OCI-LY3 (cell line): ENCODE results near the gene GJD4.

ENCODE experiments used
- H2AFZ ChIP-seq: fragments of 200-600, 300-600 bp; shearing (Covaris generic); 2 replicates; pipeline ENCODE4 v1.6.0; 2014; ENCODE audit warnings: antibody characterized with exemption, low read depth, low read length
- H3K27ac ChIP-seq: fragments of 200-600, 300-600 bp; sonication (generic); 2 replicates; pipeline ENCODE4 v1.5.1; 2014; ENCODE audit warnings: mild to moderate bottlenecking, low read length, moderate library complexity, mixed read lengths
- H3K27me3 ChIP-seq: fragments of 200-600, 300-600 bp; sonication (generic); 2 replicates; pipeline ENCODE4 v1.6.1; 2014; ENCODE audit warnings: low read depth, low read length, mixed read lengths
- H3K36me3 ChIP-seq: fragments of 200-600, 300-600 bp; sonication (generic); replicated peaks from 2 replicates; pipeline ENCODE3; 2014; ENCODE audit warnings: low read depth, low read length, mixed read lengths
- H3K4me1 ChIP-seq: fragments of 300-600, 200-600 bp; sonication (generic); 2 replicates; pipeline ENCODE4 v1.6.1; 2014; ENCODE audit warnings: low read length, mixed read lengths
- H3K4me2 ChIP-seq: fragments of 200-600, 300-600 bp; sonication (generic); 2 replicates; pipeline ENCODE4 v1.6.1; 2014; ENCODE audit warnings: low read length, mixed read lengths
- H3K4me3 ChIP-seq: fragments of 300-600, 200-600 bp; sonication (generic); 2 replicates; pipeline ENCODE4 v1.5.1; 2014; ENCODE audit warnings: antibody characterized with exemption, mild to moderate bottlenecking, low read length, moderate library complexity
- H3K79me2 ChIP-seq: fragments of 300-600, 200-600 bp; shearing (Covaris generic); 2 replicates; pipeline ENCODE4 v1.6.1; 2014; ENCODE audit warnings: mild to moderate bottlenecking, low read length, mixed read lengths
- H3K9ac ChIP-seq: fragments of 300-600, 200-600 bp; shearing (Covaris generic); 2 replicates; pipeline ENCODE4 v1.6.0; 2014; ENCODE audit warnings: mild to moderate bottlenecking, low read length, moderate library complexity
- H3K9me3 ChIP-seq: fragments of 200-600, 300-600 bp; shearing (Covaris generic); 2 replicates; pipeline ENCODE4 v1.6.1; 2014; ENCODE audit warnings: low read length, mixed read lengths; ENCODE audit not compliant: insufficient read depth
- H4K20me1 ChIP-seq: fragments of 200-600, 300-600 bp; sonication (generic); 2 replicates; pipeline ENCODE4 v1.6.1; 2016; ENCODE audit warnings: low read length, mixed read lengths; ENCODE audit not compliant: insufficient read depth
- EZH2phosphoT487 ChIP-seq: fragments of 200-600 bp; shearing (Covaris generic); IDR thresholded peaks from 2 replicates; pipeline ENCODE4 v1.6.1; 2018; ENCODE audit warnings: antibody characterized with exemption, mixed run types, low read depth
- TF ChIP-seq, protein P1 (sequence below): fragments of 200-600, 300-600 bp; sonication (generic); IDR thresholded peaks from 2 replicates; pipeline ENCODE4 v1.5.1; 2014; ENCODE audit warnings: antibody characterized with exemption, low read length, low read depth

GJD4 gene

DNA sequence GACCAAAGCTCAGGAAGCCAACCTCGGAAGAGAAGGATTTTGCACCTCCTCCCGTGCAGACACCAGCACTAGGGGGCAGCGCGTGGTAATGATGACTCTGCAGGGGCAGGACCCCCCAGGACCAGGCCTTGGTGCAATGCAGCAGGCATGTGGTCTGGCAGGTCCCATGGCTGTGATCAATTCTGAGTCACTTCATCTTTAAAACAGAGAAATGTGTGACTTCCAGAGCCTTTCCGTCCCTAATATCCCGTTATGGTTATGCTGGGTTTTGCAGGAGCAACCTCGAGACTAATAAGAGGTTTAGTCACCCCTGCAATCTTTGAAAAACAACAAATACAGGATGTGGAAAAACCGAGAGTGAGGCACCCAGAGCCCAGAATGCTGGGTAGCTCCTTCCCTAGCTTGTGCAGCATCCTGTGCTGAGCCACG lies 30.2 kb upstream of the GJD4 start:
- H2AFZ ChIP-seq, result no peak overlapping the region

DNA sequence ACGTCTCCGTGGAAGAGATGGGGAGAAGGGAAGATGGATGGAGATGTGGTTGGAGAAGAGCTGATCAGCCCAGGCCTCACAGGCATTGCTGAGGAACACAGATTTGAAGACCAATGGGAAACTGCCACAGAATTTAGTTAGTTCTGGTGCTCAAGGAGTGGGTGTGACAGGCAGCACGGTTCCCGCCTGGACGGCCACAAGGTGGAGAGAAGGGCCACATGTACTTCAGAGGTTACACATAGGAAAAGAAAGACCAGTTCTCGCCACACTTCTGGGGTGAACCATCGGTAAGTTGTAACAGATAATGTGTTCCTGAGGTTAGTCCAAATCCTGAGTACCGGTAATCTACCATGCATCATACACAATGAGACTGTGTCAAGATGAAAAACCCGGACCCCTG lies 29.5 kb upstream of the GJD4 start:
- H3K36me3 ChIP-seq, result no peaks in the 10 kb centered on the region
- no peaks in the 10 kb centered on the region for H3K27me3 ChIP-seq
- no peak overlapping the region for H3K4me3 ChIP-seq
- no peaks in the 10 kb centered on the region for H3K4me1 ChIP-seq
- no peak overlapping the region for H3K4me2 ChIP-seq
- H3K9ac ChIP-seq, result no peak overlapping the region
- H3K79me2 ChIP-seq, result no peaks in the 10 kb centered on the region
- no peaks in the 10 kb centered on the region for H4K20me1 ChIP-seq
- no peaks in the 10 kb centered on the region for H3K9me3 ChIP-seq
- H3K27ac ChIP-seq, result no peak overlapping the region
- TF ChIP-seq, protein P1, sequence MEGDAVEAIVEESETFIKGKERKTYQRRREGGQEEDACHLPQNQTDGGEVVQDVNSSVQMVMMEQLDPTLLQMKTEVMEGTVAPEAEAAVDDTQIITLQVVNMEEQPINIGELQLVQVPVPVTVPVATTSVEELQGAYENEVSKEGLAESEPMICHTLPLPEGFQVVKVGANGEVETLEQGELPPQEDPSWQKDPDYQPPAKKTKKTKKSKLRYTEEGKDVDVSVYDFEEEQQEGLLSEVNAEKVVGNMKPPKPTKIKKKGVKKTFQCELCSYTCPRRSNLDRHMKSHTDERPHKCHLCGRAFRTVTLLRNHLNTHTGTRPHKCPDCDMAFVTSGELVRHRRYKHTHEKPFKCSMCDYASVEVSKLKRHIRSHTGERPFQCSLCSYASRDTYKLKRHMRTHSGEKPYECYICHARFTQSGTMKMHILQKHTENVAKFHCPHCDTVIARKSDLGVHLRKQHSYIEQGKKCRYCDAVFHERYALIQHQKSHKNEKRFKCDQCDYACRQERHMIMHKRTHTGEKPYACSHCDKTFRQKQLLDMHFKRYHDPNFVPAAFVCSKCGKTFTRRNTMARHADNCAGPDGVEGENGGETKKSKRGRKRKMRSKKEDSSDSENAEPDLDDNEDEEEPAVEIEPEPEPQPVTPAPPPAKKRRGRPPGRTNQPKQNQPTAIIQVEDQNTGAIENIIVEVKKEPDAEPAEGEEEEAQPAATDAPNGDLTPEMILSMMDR, result no peak
- TF ChIP-seq EZH2phosphoT487, result no peak
- H2AFZ ChIP-seq, result no peak overlapping the region

More for the DNA sequence above, 30.2 kb upstream of the GJD4 start:
- Histone ChIP-seq H3K9me3 (no peaks in the 10 kb centered on the region), H3K9ac (no peak overlapping the region), H3K4me1 (no peaks in the 10 kb centered on the region), H3K36me3 (no peaks in the 10 kb centered on the region), H4K20me1 (no peaks in the 10 kb centered on the region), H3K79me2 (no peaks in the 10 kb centered on the region), H3K4me3 (no peak overlapping the region), H3K4me2 (no peak overlapping the region), H3K27ac (no peak overlapping the region), H3K27me3 (no peaks in the 10 kb centered on the region)
- no peak for TF ChIP-seq EZH2phosphoT487
- TF ChIP-seq, protein P1, result peak; percentile 14; the same call in 1 of the 2 replicates

DNA sequence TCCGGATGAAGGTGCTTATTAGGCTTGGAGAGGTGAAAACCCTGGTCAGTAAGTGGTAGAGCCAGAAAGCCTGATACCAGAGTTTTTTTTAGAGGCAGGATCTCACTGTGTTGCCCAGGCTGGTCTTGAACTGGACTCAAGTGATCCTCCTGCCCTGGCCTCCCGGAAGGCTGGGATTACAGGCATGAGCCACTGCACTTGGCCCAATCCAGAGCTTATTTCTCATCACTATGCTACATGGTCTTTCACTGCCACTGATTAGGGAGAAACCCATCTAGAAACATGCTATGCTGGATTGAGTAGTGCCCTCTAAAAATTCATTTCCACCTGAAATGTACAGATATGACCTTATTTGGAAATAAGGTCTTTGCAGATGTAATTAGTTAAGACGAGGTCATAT lies 28.4 kb upstream of the GJD4 start:
- no peak overlapping the region for H2AFZ ChIP-seq
- H4K20me1 ChIP-seq, result no peaks in the 10 kb centered on the region
- H3K9ac ChIP-seq, result no peak overlapping the region
- TF ChIP-seq EZH2phosphoT487, result no peak
- TF ChIP-seq, protein P1, result no peak
- H3K4me2 ChIP-seq, result no peak overlapping the region
- H3K27ac ChIP-seq, result no peak overlapping the region
- H3K79me2 ChIP-seq, result no peaks in the 10 kb centered on the region
- H3K4me3 ChIP-seq, result no peak overlapping the region
- H3K4me1 ChIP-seq, result no peaks in the 10 kb centered on the region
- no peaks in the 10 kb centered on the region for H3K9me3 ChIP-seq
- H3K27me3 ChIP-seq, result no peaks in the 10 kb centered on the region
- no peaks in the 10 kb centered on the region for H3K36me3 ChIP-seq

DNA sequence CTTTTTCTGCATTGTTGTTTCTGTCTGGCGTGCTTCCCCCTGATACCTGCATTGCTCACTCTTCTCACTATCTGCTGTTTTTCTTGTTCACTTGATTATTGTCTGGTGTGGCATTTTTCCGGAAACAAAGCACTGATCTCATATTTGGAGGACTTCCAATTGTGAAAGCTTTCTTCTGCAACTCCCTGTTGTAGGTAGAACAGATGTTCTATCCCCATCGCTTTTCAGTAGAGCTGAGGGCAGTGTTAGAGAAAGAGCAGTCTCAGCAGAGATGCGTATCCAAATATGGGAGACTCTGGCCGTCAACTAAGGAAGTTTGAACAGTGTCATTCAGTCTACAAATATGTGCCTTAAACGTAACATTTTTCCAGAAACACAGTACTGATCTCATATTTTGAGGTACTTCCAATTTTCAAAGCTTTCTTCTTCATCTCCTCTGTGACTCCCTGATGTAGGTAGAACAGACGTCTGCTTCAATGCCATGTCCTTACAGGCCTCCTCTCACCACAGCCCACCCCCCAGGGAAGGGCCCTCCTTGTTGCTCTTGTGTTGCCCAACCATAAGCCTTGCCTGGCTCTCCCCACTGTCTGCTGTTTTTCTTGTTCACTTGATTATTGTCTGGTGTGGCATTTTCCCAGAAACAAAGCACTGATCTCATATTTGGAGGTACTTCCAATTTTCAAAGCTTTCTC lies 27.1 kb upstream of the GJD4 start:
- Histone ChIP-seq H3K36me3 (no peaks in the 10 kb centered on the region), H3K9ac (no peak overlapping the region), H3K4me2 (no peak overlapping the region), H2AFZ (no peak overlapping the region), H3K9me3 (no peaks in the 10 kb centered on the region), H3K4me3 (no peak overlapping the region), H3K27ac (no peak overlapping the region), H4K20me1 (no peaks in the 10 kb centered on the region), H3K79me2 (no peaks in the 10 kb centered on the region), H3K4me1 (no peaks in the 10 kb centered on the region), H3K27me3 (no peaks in the 10 kb centered on the region)
- no peak for TF ChIP-seq EZH2phosphoT487
- TF ChIP-seq, protein P1, result no peak
